CD4-positive, alpha-beta T cell treated with Interferon alpha-2 for 1 hour (primary cell): ENCODE results near the gene MAP1LC3B2.

Experiments
- DNase-seq, 2 donors: peaks; one replicate each; pipeline ENCODE4 v3.0.0-alpha.2; 2020 to 2022

MAP1LC3B2 gene

GRCh38 chr12:116538076-116538591 is 21.0 kb upstream of the MAP1LC3B2 start:
- no peak for DNase-seq

- DNase-seq, result no peak
Observed at GRCh38 chr12:116538682-116539305, 20.4 kb upstream of the MAP1LC3B2 start.

GRCh38 chr12:116539361-116539771 is 19.8 kb upstream of the MAP1LC3B2 start:
- DNase-seq, result no peak

- DNase-seq, result no peak
Observed at GRCh38 chr12:116539905-116540482, 19.2 kb upstream of the MAP1LC3B2 start.

- no peak for DNase-seq
Observed at GRCh38 chr12:116540622-116541152, 18.5 kb upstream of the MAP1LC3B2 start.

- no peak for DNase-seq
Observed at GRCh38 chr12:116541547-116542344, 17.4 kb upstream of the MAP1LC3B2 start.

GRCh38 chr12:116542345-116542956 is 16.7 kb upstream of the MAP1LC3B2 start:
- no peak for DNase-seq

GRCh38 chr12:116544656-116545055 is 14.5 kb upstream of the MAP1LC3B2 start:
- no peak for DNase-seq

GRCh38 chr12:116545144-116545543 is 14.0 kb upstream of the MAP1LC3B2 start:
- no peak for DNase-seq

- DNase-seq, result no peak
Observed at GRCh38 chr12:116545936-116546335, 13.2 kb upstream of the MAP1LC3B2 start.

GRCh38 chr12:116547955-116548501 is 11.2 kb upstream of the MAP1LC3B2 start:
- DNase-seq, result peak in 1 of 2 donors; percentile 38

GRCh38 chr12:116549993-116550392 is 9.2 kb upstream of the MAP1LC3B2 start:
- DNase-seq, result no peak

GRCh38 chr12:116551151-116551550 is 8.0 kb upstream of the MAP1LC3B2 start:
- no peak for DNase-seq

- no peak for DNase-seq
Observed at GRCh38 chr12:116551619-116551951, 7.6 kb upstream of the MAP1LC3B2 start.

GRCh38 chr12:116551952-116552772 is 7.0 kb upstream of the MAP1LC3B2 start:
- DNase-seq, result peak in 1 of 2 donors; percentile 40

- DNase-seq, result no peak
Observed at GRCh38 chr12:116552773-116553373, 6.3 kb upstream of the MAP1LC3B2 start.

- no peak for DNase-seq
Observed at GRCh38 chr12:116556356-116556952, 2.7 kb upstream of the MAP1LC3B2 start.

- DNase-seq, result no peak
Observed at GRCh38 chr12:116556964-116557698, 2.0 kb upstream of the MAP1LC3B2 start.

GRCh38 chr12:116558280-116559161 is 660 bp upstream of the MAP1LC3B2 start:
- DNase-seq, result no peak
